NT2/D1 (cell line): ENCODE results near the gene SSBP2.

Experiments used
- SUZ12 ChIP-seq: IDR thresholded peaks from 2 replicates; pipeline ENCODE4 v1.6.1; 2011; ENCODE audit not compliant: insufficient read length, insufficient read depth; ENCODE audit errors: extremely low read depth
- YY1 ChIP-seq: IDR thresholded peaks from 2 replicates; pipeline ENCODE4 v1.6.1; 2011; ENCODE audit not compliant: insufficient read length, insufficient read depth
- ZNF274 ChIP-seq: IDR thresholded peaks from 2 replicates; pipeline ENCODE4 v1.6.1; 2011; ENCODE audit warnings: mild to moderate bottlenecking, low read depth, low read length

- TF ChIP-seq SUZ12 (no peak), ZNF274 (no peak), YY1 (no peak)
These were observed 12.5 kb upstream of the SSBP2 start for GRCh38 chr5:81763294-81763928.
